Endodermal cell (in vitro differentiated cells): ENCODE data around the gene PGC. TPM values are rescaled to one million over a fixed set of nuclear protein-coding genes. Genes with fewer than 3 reads are reported as not detected.

Experiments used
- DNase-seq: peaks from one replicate; pipeline ENCODE4 v3.0.0-alpha.2; 2017
- H3K27ac ChIP-seq: 2 replicates; pipeline ENCODE4 v1.5.1; 2013; ENCODE audit warnings: mild to moderate bottlenecking, low read depth, low read length, moderate library complexity
- H3K27me3 ChIP-seq: 2 replicates; pipeline ENCODE4 v1.6.1; 2013; ENCODE audit warnings: mild to moderate bottlenecking, low read length, moderate library complexity; ENCODE audit not compliant: insufficient read depth, control insufficient read depth, poor library complexity, severe bottlenecking
- H3K36me3 ChIP-seq: 2 replicates; pipeline ENCODE4 v1.7.0; 2013; ENCODE audit warnings: mild to moderate bottlenecking, low read length, moderate library complexity; ENCODE audit not compliant: control insufficient read depth, insufficient read depth
- H3K4me1 ChIP-seq: one replicate; pipeline ENCODE4 v1.7.0; 2013; ENCODE audit warnings: low read length; ENCODE audit not compliant: control insufficient read depth, insufficient read depth
- H3K4me3 ChIP-seq: 2 replicates; pipeline ENCODE4 v1.5.1; 2013; ENCODE audit warnings: mild to moderate bottlenecking, low read length, moderate library complexity
- H3K9ac ChIP-seq: 2 replicates; pipeline ENCODE4 v1.6.1; 2013; ENCODE audit warnings: mild to moderate bottlenecking, low read length, moderate library complexity; ENCODE audit not compliant: poor library complexity, severe bottlenecking; ENCODE audit errors: extremely low read depth
- H3K9me3 ChIP-seq: 2 replicates; pipeline ENCODE4 v1.6.1; 2013; ENCODE audit warnings: mild to moderate bottlenecking, low read length, moderate library complexity; ENCODE audit not compliant: control insufficient read depth
- H3K27ac Mint-ChIP-seq: 2 replicates; pipeline ENCODE4 v1.8.0; 2020; ENCODE audit warnings: mixed read lengths
- H3K27me3 Mint-ChIP-seq: 2 replicates; pipeline ENCODE4 v1.8.0; 2021; ENCODE audit warnings: mild to moderate bottlenecking, mixed read lengths; ENCODE audit not compliant: insufficient read depth
- H3K36me3 Mint-ChIP-seq: 2 replicates; pipeline ENCODE4 v1.8.0; 2020; ENCODE audit warnings: low read depth, mixed read lengths
- H3K4me1 Mint-ChIP-seq: 2 replicates; pipeline ENCODE4 v1.8.0; 2020; ENCODE audit warnings: mixed read lengths
- H3K4me3 Mint-ChIP-seq: 2 replicates; pipeline ENCODE4 v1.8.0; 2020; ENCODE audit warnings: mild to moderate bottlenecking, moderate library complexity, mixed read lengths
- H3K9me3 Mint-ChIP-seq: 2 replicates; pipeline ENCODE4 v1.8.0; 2020; ENCODE audit warnings: mild to moderate bottlenecking, mixed read lengths
- CTCF ChIP-seq: fragments of 200-600 bp; sonication (generic); conservative IDR thresholded peaks from 2 replicates; pipeline ENCODE4 v1.5.0; 2021; ENCODE audit warnings: antibody characterized with exemption, mild to moderate bottlenecking
- WGBS, 2 experiments: methylation state at CpG; one replicate each; pipeline versions ENCODE4 v1.1.5 to v1.1.7; 2013; ENCODE audit warnings: missing lambda C conversion rate in 2 of 2, mixed read lengths in 1 of 2; ENCODE audit not compliant: insufficient coverage in 1 of 2, insufficient read length in 1 of 2; 5-methylcytosine and 5-hydroxymethylcytosine counted together
- total RNA-seq, 2 donors: library from RNA; stranded (reverse); fragmentation: NEBNext Ultra II Directional in 1 of 2; extraction: Animal tissue kit (Norgen Biotek cat#: 25700) in 1 of 2; gene quantifications; 2 replicates in 1 of 2; 3 replicates in 1 of 2; pipeline ENCODE4 v1.2.1, GENCODE V29; 2021

The PGC gene
- total RNA-seq, 2 donors from 2014 or later: not detected

GRCh38 chr6:41785254-41785653, 38.1 kb upstream of the PGC start:
- Histone ChIP-seq H3K36me3 (peaks cover 14% of the 10 kb centered on the region), H3K9ac (no peak overlapping the region), H3K4me1 (no peaks in the 10 kb centered on the region), H3K9me3 (no peaks in the 10 kb centered on the region), H3K4me3 (no peak overlapping the region), H3K27me3 (peaks cover 50% of the 10 kb centered on the region), H3K27ac (no peak overlapping the region)
- H3K36me3 Mint-ChIP-seq: peaks cover 15% of the 10 kb centered on the region
- no peak for DNase-seq
- H3K27me3 Mint-ChIP-seq: peaks cover 59% of the 10 kb centered on the region
- H3K4me3 Mint-ChIP-seq: no peak overlapping the region
- TF ChIP-seq CTCF: no peak
- 88 to 92% methylated on average over 9 to 11 of the region's 11 CpGs for WGBS, 2 experiments
- no peak overlapping the region for H3K27ac Mint-ChIP-seq
- peaks cover 8% of the 10 kb centered on the region for H3K4me1 Mint-ChIP-seq
- H3K9me3 Mint-ChIP-seq: no peaks in the 10 kb centered on the region

GRCh38 chr6:41784581-41785171, 37.5 kb upstream of the PGC start:
- no peak overlapping the region for H3K27ac ChIP-seq
- no peaks in the 10 kb centered on the region for H3K4me1 ChIP-seq
- H3K9me3 Mint-ChIP-seq: no peaks in the 10 kb centered on the region
- H3K4me1 Mint-ChIP-seq: peaks cover 8% of the 10 kb centered on the region
- H3K27ac Mint-ChIP-seq: no peak overlapping the region
- no peak overlapping the region for H3K9ac ChIP-seq
- TF ChIP-seq CTCF: no peak
- H3K36me3 Mint-ChIP-seq: peaks cover 11% of the 10 kb centered on the region
- H3K36me3 ChIP-seq: peaks cover 9% of the 10 kb centered on the region
- no peak overlapping the region for H3K4me3 ChIP-seq
- 83 to 85% methylated on average over 2 to 5 of the region's 5 CpGs for WGBS, 2 experiments
- H3K27me3 Mint-ChIP-seq: peaks cover 59% of the 10 kb centered on the region
- no peak overlapping the region for H3K4me3 Mint-ChIP-seq
- H3K9me3 ChIP-seq: no peaks in the 10 kb centered on the region
- DNase-seq: no peak
- H3K27me3 ChIP-seq: peaks cover 50% of the 10 kb centered on the region

GRCh38 chr6:41783106-41783780, 36.0 kb upstream of the PGC start:
- no peak overlapping the region for H3K27ac Mint-ChIP-seq
- 83 to 84% methylated on average over 4 to 5 of the region's 6 CpGs for WGBS, 2 experiments
- H3K4me1 ChIP-seq: no peaks in the 10 kb centered on the region

More at GRCh38 chr6:41783106-41783780, 36.0 kb upstream of the PGC start:
- TF ChIP-seq CTCF: no peak
- H3K4me3 ChIP-seq: no peak overlapping the region
- no peaks in the 10 kb centered on the region for H3K36me3 ChIP-seq
- H3K4me1 Mint-ChIP-seq: peaks cover 15% of the 10 kb centered on the region
- H3K9me3 ChIP-seq: no peaks in the 10 kb centered on the region
- no peak overlapping the region for H3K4me3 Mint-ChIP-seq
- H3K9me3 Mint-ChIP-seq: no peaks in the 10 kb centered on the region
- peaks cover 64% of the 10 kb centered on the region for H3K27me3 Mint-ChIP-seq
- DNase-seq: no peak
- no peak overlapping the region for H3K9ac ChIP-seq
- H3K27me3 ChIP-seq: peaks cover 50% of the 10 kb centered on the region
- H3K36me3 Mint-ChIP-seq: peaks cover 2% of the 10 kb centered on the region
- no peak overlapping the region for H3K27ac ChIP-seq
